ENCODE measurements around the gene TK2. TPM values are rescaled to one million over a fixed set of nuclear protein-coding genes. Genes with fewer than 3 reads are reported as not detected.

TK2 gene
- total and polyA plus RNA-seq, 2 donors from 2014 or later: 31.0 to 44.2 TPM

DNA sequence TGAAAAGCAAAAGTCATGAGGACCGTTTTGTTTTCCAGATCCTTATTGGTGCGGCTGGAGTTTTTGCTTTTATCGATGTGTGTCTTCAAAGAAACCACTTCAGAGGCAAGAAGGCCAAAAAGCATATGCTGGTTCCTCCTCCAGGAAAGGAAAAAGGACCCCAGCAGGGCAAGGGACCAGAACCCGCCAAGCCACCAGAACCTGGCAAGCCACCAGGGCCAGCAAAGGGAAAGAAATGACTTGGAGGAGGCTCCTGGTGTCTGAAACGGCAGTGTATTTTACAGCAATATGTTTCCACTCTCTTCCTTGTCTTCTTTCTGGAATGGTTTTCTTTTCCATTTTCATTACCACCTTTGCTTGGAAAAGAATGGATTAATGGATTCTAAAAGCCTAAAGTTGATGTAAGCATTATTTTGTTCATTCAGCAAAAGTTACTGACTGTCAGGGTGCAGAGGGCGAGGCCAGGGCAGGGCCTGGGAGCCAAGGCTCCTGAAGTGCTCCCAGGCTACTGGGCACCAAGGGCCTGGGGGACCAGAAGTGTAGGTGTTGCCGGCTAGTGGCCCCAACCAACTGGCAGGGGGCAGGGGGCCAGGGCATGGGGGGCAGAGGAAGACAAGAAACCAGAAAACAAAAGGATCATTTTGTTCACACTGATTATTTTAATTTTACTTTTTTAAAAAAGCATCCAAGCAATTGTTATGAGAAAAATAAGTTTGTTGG lies 38.1 kb upstream of the TK2 start:
- intact Hi-C loops (cut with DNase I): no loop called here
- H3K9me3 ChIP-seq (ENCODE audit: control insufficient read depth in 2 of 3, insufficient read depth in 1 of 3, low read length in 3 of 3): no peaks in the 10 kb centered on the region
- H3K27me3 ChIP-seq (ENCODE audit: control insufficient read depth, insufficient read depth, low read length): no peaks in the 10 kb centered on the region
- FAIRE-seq (no peak), DNase-seq (no peak)
- no peak overlapping the region for H3K9ac ChIP-seq (ENCODE audit: low read length in 3 of 3)
- H3K36me3 ChIP-seq (ENCODE audit: control insufficient read depth in 2 of 3, insufficient read depth in 3 of 3, low read length in 3 of 3): no peaks in the 10 kb centered on the region
- no peaks in the 10 kb centered on the region for H3K4me1 ChIP-seq (ENCODE audit: control insufficient read depth in 2 of 3, insufficient read depth in 2 of 3, low read depth in 1 of 3, low read length in 3 of 3)
- H3K4me3 ChIP-seq (ENCODE audit: low read length in 3 of 3): no peak overlapping the region
- no peak for TF ChIP-seq CTCF (IDR thresholded peaks at IDR 0.05; ENCODE audit: borderline replicate concordance, extremely low read depth, insufficient read depth)
- no peak overlapping the region for H3K27ac ChIP-seq (ENCODE audit: low read depth in 2 of 2, low read length in 2 of 2)

GRCh38 chr16:66585481-66586239 lies 35.7 kb upstream of the TK2 start:
- H3K27ac ChIP-seq (ENCODE audit: low read depth in 2 of 2, low read length in 2 of 2): no peak overlapping the region
- no peaks in the 10 kb centered on the region for H3K9me3 ChIP-seq (ENCODE audit: control insufficient read depth in 2 of 3, insufficient read depth in 1 of 3, low read length in 3 of 3)
- no peak for FAIRE-seq
- no peaks in the 10 kb centered on the region for H3K27me3 ChIP-seq (ENCODE audit: control insufficient read depth, insufficient read depth, low read length)
- DNase-seq: no peak
- intact Hi-C loops (cut with DNase I): no loop called here
- H3K4me1 ChIP-seq (ENCODE audit: control insufficient read depth in 2 of 3, insufficient read depth in 2 of 3, low read depth in 1 of 3, low read length in 3 of 3): peaks cover 7 to 8% (median 7%) of the 10 kb centered on the region in 3 donors
- H3K36me3 ChIP-seq (ENCODE audit: control insufficient read depth in 2 of 3, insufficient read depth in 3 of 3, low read length in 3 of 3): no peaks in the 10 kb centered on the region
- H3K9ac ChIP-seq (ENCODE audit: low read length in 3 of 3): no peak overlapping the region
- TF ChIP-seq CTCF (IDR thresholded peaks at IDR 0.05; ENCODE audit: borderline replicate concordance, extremely low read depth, insufficient read depth): no peak
- H3K4me3 ChIP-seq (ENCODE audit: low read length in 3 of 3): no peak overlapping the region

- TF ChIP-seq CTCF (IDR thresholded peaks at IDR 0.05; ENCODE audit: borderline replicate concordance, extremely low read depth, insufficient read depth): no peak
- no peak overlapping the region for H3K9ac ChIP-seq (ENCODE audit: low read length in 3 of 3)
- peaks cover 7 to 8% (median 7%) of the 10 kb centered on the region in 3 donors for H3K4me1 ChIP-seq (ENCODE audit: control insufficient read depth in 2 of 3, insufficient read depth in 2 of 3, low read depth in 1 of 3, low read length in 3 of 3)
- DNase-seq: no peak
- H3K36me3 ChIP-seq (ENCODE audit: control insufficient read depth in 2 of 3, insufficient read depth in 3 of 3, low read length in 3 of 3): no peaks in the 10 kb centered on the region
- no peaks in the 10 kb centered on the region for H3K9me3 ChIP-seq (ENCODE audit: control insufficient read depth in 2 of 3, insufficient read depth in 1 of 3, low read length in 3 of 3)
- FAIRE-seq: no peak
- peaks cover 2% of the 10 kb centered on the region for H3K27me3 ChIP-seq (ENCODE audit: control insufficient read depth, insufficient read depth, low read length)
- H3K27ac ChIP-seq (ENCODE audit: low read depth in 2 of 2, low read length in 2 of 2): no peak overlapping the region
- no peak overlapping the region for H3K4me3 ChIP-seq (ENCODE audit: low read length in 3 of 3)
- intact Hi-C loops (cut with DNase I): no loop called here
Observed at GRCh38 chr16:66581246-66581952, 31.5 kb upstream of the TK2 start.

All from kidney (tissue), 14 donors.